Measurements from ENCODE around the gene TMEM100.
A peak's percentile ranks its signal among the peaks of the same experiment; 100 is the strongest.

TMEM100 gene

DNA sequence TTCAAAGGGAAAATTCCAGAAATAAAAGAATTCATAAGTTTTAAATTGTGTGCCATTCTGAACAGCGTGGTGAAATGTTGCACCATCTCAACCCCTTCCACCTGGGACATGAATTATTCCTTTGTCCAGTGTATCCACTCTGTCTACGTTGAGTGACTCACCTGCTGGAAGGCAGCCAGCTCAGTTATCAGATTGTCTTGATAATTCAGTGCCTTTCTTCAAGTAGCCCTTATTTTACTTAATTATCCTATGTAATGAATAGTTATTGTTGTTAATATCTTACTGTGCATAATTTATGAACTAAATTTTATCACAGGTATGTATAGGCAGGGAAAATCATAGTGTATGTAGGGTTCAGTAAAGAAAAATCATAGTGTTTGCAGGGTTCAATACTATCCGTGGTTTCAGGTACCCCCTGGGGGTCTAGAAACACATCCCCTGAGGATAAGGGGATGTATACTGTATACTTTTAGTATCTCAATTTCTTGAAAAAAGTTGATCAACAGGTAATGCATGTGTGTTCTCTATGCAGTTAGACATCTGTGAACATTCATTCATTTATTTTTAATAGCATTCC is 20.5 kb upstream of the TMEM100 start:
- peak; percentile 8 for DNase-seq

DNA sequence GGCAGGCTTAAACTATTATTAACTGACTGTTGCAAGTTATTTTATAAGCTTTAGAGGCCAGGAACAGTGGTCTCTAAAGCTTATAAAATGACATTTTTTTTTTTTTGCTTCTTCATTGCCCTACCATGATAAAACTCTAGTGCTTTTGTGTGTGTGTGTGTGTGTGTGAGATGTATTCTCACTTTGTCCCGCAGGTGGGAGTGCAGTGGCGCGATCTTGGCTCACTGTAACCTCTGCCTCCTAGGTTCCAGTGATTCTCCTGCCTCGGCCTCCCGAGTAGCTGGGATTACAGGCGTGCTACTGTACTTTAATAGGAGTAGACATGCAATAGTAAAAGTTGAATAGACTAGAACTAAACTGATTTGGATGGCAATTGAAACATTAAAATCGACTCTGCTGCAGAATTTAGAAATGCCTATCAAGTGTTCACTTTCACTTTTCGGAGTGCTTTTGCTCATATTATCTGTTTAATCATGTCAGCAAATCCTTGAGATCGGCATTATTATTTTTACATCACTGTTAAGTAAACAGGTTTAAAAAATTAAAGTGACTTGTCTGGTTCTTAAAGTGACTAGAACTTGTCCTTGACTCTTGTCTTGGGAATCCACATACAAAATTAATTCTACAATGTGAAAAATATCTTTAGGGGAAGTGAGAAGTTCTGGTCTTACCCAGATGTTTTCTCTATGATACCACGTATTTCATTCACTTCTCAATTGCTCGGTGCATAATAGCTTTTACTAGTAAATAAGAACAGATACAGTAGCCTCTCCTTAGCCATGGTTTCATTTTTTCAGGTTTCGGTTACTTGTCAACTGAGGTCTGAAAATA is 19.8 kb upstream of the TMEM100 start:
- DNase-seq = no peak

DNA sequence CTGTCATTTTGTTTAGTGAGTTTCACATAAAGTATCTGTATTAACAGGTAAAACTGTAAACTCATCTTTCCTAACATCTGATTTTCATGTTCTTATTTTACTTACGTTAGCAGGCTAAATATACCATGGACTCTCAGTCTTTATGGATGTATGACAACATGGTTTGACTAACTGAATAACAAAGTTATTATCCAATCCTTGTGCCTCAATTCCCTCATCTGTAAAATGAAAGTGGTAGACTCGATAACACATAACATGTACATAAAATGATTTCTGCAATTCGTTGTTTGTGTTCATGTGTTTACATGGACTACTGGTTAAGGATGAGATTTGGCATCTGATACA is 18.7 kb upstream of the TMEM100 start:
- DNase-seq = no peak

DNA sequence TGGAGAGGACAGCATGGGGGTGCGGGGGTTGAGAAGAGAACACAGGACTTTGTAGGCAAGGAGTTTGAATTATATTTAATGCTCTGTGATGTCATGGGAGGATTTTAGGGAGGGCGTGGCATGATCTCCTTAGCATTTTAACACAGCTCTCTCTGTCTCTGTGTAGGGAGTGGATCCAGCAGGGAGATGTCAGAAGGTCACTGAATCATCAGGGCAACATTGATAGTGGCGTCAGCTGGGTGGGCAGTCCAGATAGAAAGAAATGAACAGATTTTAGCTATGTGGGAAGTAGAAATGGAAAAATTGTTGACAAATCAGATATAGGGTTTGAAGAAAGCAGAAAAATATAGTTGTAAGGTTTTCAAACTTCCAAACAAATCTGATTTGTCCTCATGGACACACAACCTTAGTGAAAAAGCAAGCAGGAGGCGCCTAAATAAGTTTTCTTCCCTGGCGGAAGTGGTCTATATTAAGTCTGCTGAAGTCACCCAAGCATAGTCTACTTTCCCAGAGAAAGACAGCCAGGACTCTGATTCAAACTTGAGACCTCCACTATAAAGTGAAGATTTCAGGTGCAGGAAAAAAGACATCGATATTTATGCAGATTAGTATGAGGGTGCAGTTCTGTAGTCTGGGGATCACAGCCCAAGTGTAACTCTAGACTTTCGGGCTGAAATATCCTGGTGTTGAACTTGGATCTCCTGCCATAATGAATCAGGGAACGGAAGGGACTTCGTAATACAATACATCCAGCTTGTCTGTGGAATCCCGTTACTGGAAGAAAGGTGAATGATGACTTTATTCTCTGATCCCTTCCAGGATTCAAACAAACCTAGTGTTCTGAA is 18.1 kb upstream of the TMEM100 start:
- no peak for DNase-seq

DNA sequence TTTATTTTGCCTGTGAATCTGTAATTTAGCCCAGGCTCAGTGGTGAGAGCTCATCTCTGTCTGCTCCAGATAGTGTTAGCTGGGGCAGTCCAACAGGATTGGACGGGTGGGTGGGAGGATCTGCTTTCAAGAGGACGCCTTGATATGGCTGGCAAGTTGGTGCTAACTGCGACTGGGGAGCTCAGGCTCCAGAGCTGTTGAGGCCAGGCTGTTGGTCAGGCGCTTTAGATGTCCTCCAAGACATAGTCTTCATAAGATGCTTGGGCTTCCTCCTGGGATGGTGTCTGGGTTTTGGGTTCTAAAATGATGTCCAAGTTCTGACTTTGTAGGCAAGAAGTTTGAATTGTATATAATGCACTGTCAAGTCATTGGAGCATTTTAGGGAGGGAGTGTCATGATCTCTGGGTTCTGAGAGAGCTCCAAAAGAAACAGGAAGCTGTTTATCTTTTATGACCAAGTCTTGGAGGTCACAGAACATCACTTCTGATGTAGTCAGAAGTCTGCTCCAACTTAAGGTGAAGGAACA is 15.4 kb upstream of the TMEM100 start:
- no peak for DNase-seq

DNA sequence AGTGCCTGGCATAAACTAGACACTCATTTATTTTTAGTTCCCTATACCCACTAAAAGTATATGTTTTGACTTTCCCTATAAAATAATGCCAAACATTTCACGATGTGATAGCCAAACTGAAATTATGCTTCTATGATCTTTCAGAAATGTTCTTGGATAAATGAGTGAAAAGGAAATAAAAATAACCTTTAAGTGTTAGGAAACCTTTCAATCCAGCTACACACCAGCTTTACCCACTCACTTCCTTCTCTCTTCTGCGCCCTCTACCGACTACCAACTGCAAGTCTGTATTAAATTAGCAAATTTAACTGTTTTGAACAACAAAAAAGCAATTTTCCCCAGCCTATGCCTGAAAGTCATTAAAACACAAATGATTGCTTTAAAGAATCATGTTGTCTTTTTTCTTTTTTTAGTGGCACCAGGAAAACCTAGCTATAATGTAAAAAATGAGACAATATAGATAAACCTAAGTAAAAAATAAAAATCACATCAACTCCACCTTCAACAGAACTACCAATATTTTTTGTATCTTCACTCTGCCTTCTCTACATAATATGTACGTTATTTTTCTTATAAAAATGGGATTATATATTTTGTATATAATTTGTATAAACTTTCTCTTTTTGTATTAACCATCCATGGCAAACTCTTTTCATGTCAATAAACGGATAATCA is 13.2 kb upstream of the TMEM100 start:
- DNase-seq = peak; percentile 43

DNA sequence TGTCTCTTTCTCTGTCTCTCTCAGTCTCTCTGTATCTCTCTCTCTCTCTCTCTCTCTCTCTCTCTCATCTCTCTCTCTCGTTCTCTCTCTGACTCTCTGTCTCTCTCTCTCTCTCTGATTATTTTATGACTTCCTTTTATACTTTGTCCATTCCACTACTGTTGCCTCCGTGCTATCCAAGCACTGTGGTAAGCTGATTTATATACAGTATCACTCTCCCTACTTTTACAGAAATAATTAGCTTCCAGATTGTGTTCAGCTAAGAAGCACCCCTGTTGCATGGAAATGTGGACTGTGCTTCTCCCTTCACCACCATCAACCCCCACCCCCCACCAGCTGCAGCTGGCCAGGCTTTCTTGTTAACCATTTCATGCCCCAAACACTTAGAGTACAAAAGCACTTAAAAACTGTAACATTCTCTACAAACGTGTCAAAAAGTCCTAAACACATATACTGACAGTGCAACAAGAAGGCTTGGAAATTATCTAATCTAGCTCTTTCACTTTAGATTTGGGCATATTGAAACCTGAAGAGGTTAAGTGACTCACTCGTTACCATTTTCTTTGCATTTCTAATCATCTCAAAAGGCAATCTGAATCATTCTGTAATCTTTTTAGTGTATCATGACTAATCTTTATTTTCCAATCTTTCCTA is 11.6 kb upstream of the TMEM100 start:
- no peak for DNase-seq

DNA sequence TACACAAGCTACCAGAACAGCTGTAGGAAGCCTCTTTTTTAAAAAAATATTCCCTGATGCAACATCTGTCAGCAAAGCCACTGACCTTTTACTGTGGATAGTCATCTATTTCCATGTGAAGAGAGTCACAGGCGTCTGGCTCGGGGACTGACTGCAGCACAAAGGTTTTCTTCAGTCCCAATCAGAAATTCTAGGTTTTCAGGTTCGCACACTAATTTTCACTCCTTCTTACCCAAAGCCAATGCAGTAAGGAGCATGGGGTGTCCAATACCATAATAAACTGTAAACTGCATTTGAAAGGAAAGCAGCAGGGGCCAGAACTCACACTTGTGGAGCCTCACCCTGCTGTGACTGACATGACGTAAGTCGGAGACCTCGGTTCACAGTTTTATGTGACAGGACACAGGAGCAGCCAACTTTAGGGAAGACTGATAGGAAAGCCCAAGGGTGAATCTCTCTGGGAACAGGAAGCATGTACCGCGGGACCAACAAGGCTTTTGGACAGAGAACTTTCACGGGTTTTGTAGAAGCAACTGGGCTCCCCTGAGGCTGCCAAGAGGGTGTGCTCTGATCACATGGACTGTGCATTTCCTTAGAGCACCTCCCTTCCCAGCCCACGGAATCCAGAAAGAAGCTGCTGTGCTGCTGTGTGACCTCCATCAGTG is 9.1 kb upstream of the TMEM100 start:
- DNase-seq = no peak

DNA sequence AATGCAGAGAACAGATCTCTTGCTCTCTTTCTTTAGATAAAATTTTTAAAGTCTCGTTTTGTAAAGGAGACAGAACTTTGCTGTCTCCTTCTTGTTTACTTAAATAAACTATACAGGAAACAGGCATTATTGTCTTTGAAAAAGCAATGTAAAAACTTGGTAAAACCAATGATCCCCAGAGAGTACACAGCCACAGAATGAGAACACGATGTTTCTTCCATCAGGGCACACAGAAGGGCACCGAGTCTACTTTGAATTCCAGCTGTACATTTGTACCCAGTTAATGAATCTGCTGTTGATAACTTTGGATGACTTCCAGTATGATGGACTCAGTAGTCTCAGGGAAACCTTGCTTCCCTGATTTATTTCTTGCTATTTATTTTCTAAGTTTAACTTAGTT is 8.1 kb upstream of the TMEM100 start:
- no peak for DNase-seq

DNA sequence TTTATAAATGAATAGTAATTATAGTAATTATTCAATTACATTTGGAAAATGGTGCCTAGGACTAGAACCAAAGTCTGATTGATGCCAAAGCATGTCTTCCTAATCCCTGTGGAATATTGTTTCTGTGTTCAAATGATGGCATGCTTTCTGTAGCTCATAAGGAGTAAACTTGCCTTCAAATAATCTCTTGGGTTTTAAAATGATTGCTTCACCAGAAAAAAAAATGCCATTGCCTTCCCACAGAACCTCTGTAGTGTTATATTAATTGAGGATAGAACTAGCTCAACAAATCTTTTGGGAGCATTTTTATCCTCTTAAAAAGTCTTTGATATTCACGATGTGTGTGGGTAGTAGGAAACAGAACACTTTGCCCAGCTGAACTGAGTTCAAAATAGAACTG is 7.7 kb upstream of the TMEM100 start:
- no peak for DNase-seq

DNA sequence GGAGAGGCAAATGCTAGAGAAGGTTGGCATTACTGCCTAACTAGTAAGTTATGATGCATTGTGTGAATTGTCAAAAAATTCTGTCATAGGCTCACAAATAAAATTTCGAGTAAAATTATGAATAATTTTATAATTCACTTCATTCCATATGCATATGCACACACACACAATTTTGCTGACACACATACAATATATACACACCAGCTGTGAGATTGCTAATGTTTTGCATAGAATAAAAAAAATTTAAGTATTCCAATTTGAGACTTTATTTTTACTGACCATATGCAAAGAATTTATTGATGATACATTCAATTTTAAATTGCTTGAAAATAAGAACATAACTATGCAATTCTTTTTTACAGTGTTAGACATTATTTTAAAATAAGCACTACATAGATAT is 6.8 kb upstream of the TMEM100 start:
- no peak for DNase-seq

DNA sequence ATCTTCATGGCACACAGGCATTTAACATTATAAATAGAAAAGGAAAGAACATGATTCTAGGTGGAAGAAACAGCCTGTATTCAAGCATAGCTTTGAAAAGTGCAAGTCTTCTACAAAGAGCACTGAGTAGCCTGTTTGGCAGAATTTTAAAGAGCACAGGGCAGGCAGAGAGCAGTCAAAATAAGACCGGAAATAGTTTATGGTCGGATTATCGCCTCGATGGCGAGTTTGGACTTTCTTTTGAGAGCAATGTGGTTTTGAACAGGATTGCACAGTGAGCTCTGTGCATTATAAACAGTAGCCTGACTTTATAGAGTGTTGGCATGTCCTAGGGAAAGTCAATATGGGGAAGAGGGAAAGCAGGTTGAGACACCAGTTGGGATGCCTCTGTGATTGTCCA is 6.2 kb upstream of the TMEM100 start:
- DNase-seq = no peak

DNA sequence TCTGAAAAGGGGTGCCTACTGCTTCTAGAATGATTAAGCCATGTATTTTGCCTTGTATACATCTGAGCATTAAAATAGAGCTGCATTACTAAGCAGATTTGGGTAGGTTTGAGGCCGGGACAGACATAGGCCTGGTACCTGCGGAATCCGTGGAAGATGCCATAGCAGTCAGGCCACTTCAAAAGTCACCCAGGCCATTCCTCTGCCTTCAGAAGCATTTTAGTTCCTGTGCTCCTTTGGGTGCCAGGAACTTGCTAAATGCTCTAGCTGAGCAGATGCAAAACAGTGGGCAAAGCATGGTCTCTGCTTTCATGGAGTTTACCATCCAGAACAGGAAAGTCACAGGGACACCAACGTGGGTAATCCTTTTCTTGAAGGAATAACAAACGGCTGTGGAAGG is 5.7 kb upstream of the TMEM100 start:
- DNase-seq = no peak

DNA sequence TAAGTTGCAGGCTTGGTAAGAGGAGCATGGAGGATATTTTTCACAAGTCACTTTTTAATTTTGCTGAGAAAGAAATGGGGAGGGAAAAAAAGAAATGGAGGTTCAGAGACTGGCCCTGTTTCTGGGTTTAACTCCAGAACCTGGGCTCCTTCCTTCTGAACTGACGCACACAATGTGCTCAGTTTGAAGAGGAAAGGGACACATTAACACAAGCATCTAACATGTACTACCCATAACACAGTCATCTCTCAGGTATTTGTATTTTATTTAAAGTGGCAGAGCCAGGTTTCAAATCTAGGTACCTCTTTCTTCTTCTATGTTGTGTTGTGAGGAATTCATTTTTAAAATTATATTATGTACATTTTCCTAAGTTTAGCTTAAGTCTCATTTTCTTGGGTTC is 5.3 kb upstream of the TMEM100 start:
- DNase-seq = no peak

DNA sequence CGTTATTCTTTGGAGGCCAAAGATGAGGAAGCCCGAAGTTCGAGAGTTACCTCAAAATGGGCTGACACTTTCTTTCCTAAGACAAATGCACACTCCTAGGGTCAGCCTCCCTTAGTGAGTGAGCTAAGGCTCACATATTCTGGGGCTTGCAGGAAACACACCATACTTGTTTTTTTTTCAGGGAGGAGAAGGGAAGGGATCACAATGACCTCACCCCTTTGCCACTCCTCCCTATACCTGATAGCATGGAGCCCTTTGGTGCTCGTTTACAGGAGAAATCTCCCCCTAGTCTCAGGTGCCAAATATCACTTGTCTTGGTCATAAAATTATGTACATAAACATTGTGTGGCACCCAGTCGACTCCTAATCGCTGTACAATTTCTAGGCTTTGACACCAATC is 4.6 kb upstream of the TMEM100 start:
- no peak for DNase-seq

DNA sequence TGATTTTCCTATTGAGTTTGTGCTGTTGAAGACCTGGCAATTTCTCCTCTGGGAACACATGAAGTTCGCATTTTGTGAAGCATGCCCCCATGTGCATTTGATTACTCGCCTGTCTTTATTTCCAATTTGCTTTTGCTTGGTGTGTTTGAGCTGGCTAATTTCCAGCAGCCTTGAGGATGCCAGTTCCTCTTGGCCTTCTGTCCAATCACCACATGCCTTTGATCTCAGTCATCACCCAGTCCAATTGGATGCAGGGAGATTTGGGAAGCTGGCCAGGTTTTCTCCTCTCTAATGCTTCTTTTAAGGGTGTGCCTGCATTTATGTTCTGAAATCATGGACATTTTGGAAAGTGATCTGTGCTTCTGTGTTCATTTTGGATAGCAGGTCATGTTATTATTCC is 3.8 kb upstream of the TMEM100 start:
- no peak for DNase-seq

DNA sequence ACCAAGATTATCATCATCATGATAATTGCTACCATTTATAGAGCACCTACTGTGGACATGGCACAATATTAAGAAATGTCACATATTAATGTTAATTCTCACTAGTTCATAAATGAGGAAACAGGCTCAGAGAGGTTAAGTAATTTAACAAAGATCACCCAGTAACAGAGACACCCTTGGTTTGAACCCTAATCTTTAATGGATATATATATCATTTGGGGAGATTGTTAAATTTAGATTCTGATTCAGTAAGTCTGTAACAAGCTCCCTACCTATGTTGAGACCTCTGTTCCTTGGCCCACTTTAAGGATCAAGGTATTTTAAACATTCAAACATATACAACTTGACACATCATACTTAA is 804 bp upstream of the TMEM100 start:
- no peak for DNase-seq

DNA sequence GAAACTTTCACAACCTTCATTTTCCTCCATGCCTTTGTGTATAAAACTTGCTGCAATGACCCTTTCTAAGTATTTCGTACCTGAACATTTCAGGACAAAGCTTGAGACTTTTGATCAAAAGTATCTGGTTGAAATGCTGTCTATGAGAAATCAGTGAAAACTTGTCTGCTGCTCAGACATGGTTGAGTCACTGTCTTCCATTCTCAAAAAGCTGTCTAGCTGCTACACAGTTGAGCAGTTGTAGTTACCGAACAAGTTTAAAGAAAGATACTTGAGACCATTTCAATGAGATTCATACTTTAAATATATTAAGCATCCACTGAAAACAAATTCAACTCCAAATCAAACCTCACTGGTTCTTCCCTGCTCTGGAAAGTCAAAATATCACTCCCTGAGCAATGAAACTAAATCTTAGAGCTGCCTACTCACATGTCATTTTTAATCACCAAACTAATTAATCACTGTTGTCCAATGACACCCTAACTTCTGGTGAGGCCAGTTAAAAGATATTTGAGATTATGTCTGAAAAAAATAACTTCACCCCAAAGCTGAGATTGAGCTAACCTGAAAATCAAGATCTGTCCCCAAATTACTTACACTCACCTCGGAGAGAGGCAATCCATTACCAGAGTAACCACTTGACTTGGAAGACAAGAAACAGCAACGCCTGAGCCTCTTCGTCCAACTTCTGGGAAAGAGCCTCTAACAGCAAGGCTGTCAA is 488 bp downstream of the TMEM100 start:
- DNase-seq = no peak

DNA sequence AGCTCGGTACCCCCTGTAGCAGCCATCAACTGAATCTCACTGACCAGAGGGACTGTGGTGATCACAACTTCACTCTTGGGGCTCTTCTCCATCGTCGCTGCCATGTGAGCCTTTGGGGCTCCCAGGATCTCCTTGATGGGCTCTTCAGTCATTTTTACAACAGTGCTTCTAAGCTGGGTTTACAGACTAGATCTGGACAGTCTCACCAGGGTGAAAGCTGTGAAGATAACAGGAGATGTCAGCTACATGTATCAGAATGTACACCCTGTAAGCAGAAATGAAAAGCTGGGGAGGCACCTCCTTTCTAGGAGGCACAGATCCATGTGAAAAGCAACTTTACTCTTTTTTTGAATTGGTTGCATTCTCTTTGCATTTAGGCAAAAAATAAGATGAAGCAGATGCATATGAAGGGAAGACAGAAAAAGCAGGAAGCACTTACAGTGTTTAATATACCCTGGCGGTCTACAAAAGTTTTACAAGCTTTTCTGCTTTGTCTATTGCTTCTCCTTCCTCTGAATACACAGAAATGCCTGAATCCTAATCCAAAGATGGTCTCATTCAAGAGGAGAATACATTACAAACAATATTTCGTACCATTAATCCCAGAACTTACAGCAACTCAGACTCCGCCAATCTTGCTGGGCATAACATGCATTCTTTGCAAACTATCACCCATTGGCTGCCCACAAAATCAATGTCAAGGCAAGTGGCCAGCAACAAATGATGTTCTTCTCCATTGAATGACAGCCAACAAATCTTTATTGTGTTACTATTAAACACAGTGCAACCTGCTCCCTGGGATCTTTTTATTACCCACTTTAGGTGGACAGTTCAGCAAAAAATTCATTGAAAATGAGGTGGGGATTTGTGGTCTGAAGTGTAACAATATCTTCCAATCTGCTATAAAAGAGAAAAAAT is 1.5 kb downstream of the TMEM100 start:
- DNase-seq = no peak
